ENCODE measurements around the gene ALPI.

Gene ALPI

DNA sequence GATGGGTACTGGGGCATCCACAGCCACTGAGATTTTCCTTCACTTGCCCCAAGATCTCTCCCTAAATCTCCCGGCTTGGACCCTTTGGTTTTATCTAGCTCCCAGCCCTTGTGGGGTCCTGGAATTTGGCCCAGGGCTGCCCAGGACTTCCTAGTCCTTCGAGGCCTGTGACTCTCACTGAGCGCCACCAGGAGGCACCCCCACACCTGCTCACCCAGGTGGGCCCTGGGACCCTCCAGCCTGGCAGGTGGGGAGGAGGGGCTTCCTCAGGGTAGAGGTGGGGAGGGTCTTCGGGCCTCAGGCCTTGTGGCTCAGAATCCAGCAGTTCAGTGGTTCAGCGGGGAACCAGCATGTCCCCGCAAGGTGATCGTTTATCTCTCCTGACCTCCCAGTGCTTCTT, 52.3 kb downstream of the ALPI start:
- DNase-seq (ENCODE audit: extremely low read depth, low read depth): no peak
- TF ChIP-seq CTCF (IDR thresholded peaks at IDR 0.05; ENCODE audit: low read depth, low read length): no peak
